Adrenal gland (tissue), 12 donors: Measurements from ENCODE around the gene LRCH1. TPM values are rescaled to one million over a fixed set of nuclear protein-coding genes. Genes with fewer than 3 reads are reported as not detected.

Experiments
- DNase-seq, 7 donors: peaks; one replicate each; pipeline ENCODE4 v3.0.0-alpha.2; 2019 to 2020
- H3K27ac ChIP-seq, 5 donors: fragments of 200-600 bp; sonication (generic) in 4 of 5; 1 replicate in 3 of 5; 2 replicates in 2 of 5; pipeline versions ENCODE4 v1.5.1 to v1.8.0; 2016 to 2020; ENCODE audit warnings: mild to moderate bottlenecking in 1 of 5
- H3K27me3 ChIP-seq: fragments of 200-600 bp; 2 replicates; pipeline ENCODE4 v1.8.0; 2021
- H3K36me3 ChIP-seq, 2 donors: fragments of 200-600 bp; replicated peaks in 1 of 2; 1 replicate in 1 of 2; 2 replicates in 1 of 2; pipeline versions ENCODE4 v1.5.1 to v1.8.0; 2018 to 2022
- H3K4me1 ChIP-seq, 2 donors: fragments of 200-600 bp; replicated peaks in 1 of 2; 1 replicate in 1 of 2; 2 replicates in 1 of 2; pipeline versions ENCODE4 v1.5.1 to v1.8.0; 2018 to 2021
- H3K4me3 ChIP-seq, 4 donors: fragments of 200-600 bp; sonication (generic) in 3 of 4; one replicate each; pipeline ENCODE4 v1.5.1; 2016 to 2018
- H3K9me3 ChIP-seq, 3 donors: fragments of 200-600 bp; sonication (generic) in 1 of 3; replicated peaks in 1 of 3; 1 replicate in 2 of 3; 2 replicates in 1 of 3; pipeline versions ENCODE4 v1.5.1 to v1.8.0; 2016 to 2021
- POLR2A ChIP-seq, 2 donors: fragments of 450-650 bp; IDR thresholded peaks; one replicate each; pipeline ENCODE4 v1.6.1; 2017; ENCODE audit warnings: antibody characterized with exemption in 2 of 2, mild to moderate bottlenecking in 2 of 2, moderate library complexity in 1 of 2
- WGBS, 4 donors: extraction: QIAGEN DNeasy Blood & Tissue Kit in 2 of 4; methylation state at CpG; one replicate each; pipeline versions ENCODE4 v1.1.5 to v1.1.7; 2013 to 2017; 5-methylcytosine and 5-hydroxymethylcytosine counted together
- intact Hi-C, 2 donors: fragments of 100-400 bp; cut with DNase I; formaldehyde crosslinking; loops; one replicate each; pipeline versions ENCODE4 v1.14.1 to v1.15.0; 2022 to 2023
- polyA plus RNA-seq, 3 donors: library from polyadenylated mRNA; stranded (reverse); fragments of 200-250 nt in 2 of 3; fragments of 350-450 nt in 1 of 3; fragmentation: Illumina TruSeq in 1 of 3; extraction: RNeasy Lipid Tissue Mini Kit (QIAGEN cat#74804) in 1 of 3; gene quantifications; one replicate each; pipeline ENCODE4 v1.2.3, GENCODE V29; 2013 to 2014
- total RNA-seq, 9 donors: library from RNA; depleted of rRNA in 4 of 9; stranded (reverse); fragments of >200 nt in 4 of 9; fragments of 120-200 nt in 1 of 9; fragmentation: NEBNext Ultra II Directional in 1 of 9; extraction: Animal tissue kit (Norgen Biotek cat#: 25700) in 1 of 9; gene quantifications; one replicate each; pipeline versions ENCODE4 v1.1.0 to v1.2.4, GENCODE V29; 2013 to 2023
- TF ChIP-seq, protein P1 (sequence below), 6 experiments: fragments of 450-650 bp in 4 of 6; fragments of 200-600 bp in 2 of 6; sonication (generic) in 1 of 6; IDR thresholded peaks; 1 replicate in 5 of 6; 2 replicates in 1 of 6; pipeline versions ENCODE4 v1.5.1 to v1.8.0; 2016 to 2021; ENCODE audit warnings: antibody characterized with exemption in 6 of 6, mild to moderate bottlenecking in 2 of 6, moderate library complexity in 1 of 6
- donor health status: healthy with polysubstance abuse.
- donor health status: Bipolar disorder and iron deficiency.
- donor health status: DM: yes; HTN: yes; CAD: no.
- donor health status: DM: no; HTN: no; CAD: no.
- donor health status: DM: no; HTN: no; CAD: no.
- donor health status: DM: yes; HTN: yes; CAD: no.

The LRCH1 gene
- total and polyA plus RNA-seq, 12 donors: 2.8 to 13.6 (median 8.4) TPM

DNA sequence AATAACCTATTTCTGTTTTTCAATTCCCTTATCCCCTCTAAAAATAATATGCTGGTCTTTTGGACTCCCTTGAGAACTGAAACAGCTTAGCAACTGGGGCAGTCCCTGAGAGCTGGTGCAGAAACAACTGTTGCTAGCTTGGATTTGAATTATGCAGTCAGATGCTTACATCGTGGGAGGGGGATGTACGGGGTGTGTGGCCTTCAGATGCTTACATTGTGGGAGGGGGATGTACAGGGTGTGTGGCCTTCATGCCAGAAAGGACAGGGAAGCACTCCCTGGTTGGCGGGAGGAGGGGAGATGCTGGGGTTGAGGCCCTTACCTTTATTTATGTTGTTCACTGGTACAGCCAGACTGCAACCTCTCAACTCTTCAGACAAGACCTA, 25.6 kb downstream of the LRCH1 start:
- no peak for TF ChIP-seq POLR2A (IDR thresholded peaks at IDR 0.05)
- TF ChIP-seq, protein P1, sequence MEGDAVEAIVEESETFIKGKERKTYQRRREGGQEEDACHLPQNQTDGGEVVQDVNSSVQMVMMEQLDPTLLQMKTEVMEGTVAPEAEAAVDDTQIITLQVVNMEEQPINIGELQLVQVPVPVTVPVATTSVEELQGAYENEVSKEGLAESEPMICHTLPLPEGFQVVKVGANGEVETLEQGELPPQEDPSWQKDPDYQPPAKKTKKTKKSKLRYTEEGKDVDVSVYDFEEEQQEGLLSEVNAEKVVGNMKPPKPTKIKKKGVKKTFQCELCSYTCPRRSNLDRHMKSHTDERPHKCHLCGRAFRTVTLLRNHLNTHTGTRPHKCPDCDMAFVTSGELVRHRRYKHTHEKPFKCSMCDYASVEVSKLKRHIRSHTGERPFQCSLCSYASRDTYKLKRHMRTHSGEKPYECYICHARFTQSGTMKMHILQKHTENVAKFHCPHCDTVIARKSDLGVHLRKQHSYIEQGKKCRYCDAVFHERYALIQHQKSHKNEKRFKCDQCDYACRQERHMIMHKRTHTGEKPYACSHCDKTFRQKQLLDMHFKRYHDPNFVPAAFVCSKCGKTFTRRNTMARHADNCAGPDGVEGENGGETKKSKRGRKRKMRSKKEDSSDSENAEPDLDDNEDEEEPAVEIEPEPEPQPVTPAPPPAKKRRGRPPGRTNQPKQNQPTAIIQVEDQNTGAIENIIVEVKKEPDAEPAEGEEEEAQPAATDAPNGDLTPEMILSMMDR (IDR thresholded peaks at IDR 0.05): no peak
- Histone ChIP-seq H3K27me3 (no peaks in the 10 kb centered on the region), H3K9me3 (no peaks in the 10 kb centered on the region), H3K4me1 (peaks cover 0 to 15% of the 10 kb centered on the region in 2 donors), H3K4me3 (no peak overlapping the region), H3K36me3 (no peaks in the 10 kb centered on the region), H3K27ac (no peak overlapping the region)
- intact Hi-C loops: no loop called here
- no peak for DNase-seq
- WGBS, 4 donors: 49 to 65% (median 60%) methylated on average over 3 of the region's 3 CpGs

DNA sequence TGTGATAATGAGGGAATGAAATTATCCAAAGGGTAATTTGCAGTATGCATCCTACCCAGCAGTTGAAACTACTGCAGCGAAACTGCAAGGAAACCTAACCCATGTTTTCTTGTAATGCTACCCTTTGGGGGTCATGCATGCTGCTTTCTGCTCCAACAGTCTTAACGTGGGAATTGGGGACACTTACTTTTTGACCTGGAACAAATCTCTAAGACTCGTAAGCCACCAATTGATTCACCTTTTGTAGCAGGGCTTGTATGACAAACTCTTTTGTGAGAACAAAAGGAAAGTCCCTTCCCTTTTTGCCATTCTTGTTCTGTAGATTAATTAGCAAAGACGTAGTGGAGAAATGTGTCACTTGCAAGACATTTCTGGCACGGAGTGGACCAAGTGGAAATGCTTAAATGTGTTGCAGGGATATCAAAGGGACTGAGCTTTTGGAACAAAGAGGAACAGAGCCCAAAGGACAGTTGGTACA, 27.4 kb downstream of the LRCH1 start:
- TF ChIP-seq, protein P1 (IDR thresholded peaks at IDR 0.05): no peak
- TF ChIP-seq POLR2A (IDR thresholded peaks at IDR 0.05): no peak
- no peak overlapping the region for H3K27ac ChIP-seq
- intact Hi-C loops: no loop called here

DNA sequence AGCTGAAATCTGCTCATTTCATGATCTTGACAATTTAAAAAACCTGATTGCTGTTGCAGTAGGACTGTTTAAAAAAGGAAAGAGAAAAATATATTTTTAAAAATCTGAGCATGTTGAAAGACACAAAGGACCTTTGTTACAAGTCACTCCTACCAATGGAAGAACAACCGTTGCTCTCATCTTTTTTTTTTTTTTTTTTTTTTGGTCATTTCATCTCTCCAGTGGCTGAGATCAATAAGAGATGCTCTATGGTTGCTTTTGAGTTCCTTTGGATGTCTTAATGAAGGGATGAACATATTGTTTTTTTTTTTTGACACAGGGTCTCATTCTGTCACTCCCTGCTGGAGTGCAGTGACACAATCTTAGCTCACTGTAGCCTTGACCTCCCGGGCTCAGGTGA, 29.2 kb downstream of the LRCH1 start:
- Histone ChIP-seq H3K27me3 (no peaks in the 10 kb centered on the region), H3K9me3 (no peaks in the 10 kb centered on the region), H3K36me3 (no peaks in the 10 kb centered on the region), H3K27ac (no peak overlapping the region), H3K4me1 (peaks cover 0 to 17% of the 10 kb centered on the region in 2 donors), H3K4me3 (no peak overlapping the region)
- no peak for DNase-seq
- TF ChIP-seq POLR2A (IDR thresholded peaks at IDR 0.05): no peak
- TF ChIP-seq, protein P1 (IDR thresholded peaks at IDR 0.05): no peak
- intact Hi-C loops: no loop called here
- 81 to 96% (median 91%) methylated on average over 2 of the region's 2 CpGs for WGBS, 4 donors

More for the DNA sequence above, 27.4 kb downstream of the LRCH1 start:
- H3K27me3 ChIP-seq: no peaks in the 10 kb centered on the region
- H3K36me3 ChIP-seq: no peaks in the 10 kb centered on the region
- H3K4me1 ChIP-seq: peaks cover 0 to 15% of the 10 kb centered on the region in 2 donors
- no peak overlapping the region for H3K4me3 ChIP-seq
- H3K9me3 ChIP-seq: no peaks in the 10 kb centered on the region
- WGBS, 4 donors: 75 to 86% (median 78%) methylated on average over 5 of the region's 5 CpGs
- DNase-seq: no peak

DNA sequence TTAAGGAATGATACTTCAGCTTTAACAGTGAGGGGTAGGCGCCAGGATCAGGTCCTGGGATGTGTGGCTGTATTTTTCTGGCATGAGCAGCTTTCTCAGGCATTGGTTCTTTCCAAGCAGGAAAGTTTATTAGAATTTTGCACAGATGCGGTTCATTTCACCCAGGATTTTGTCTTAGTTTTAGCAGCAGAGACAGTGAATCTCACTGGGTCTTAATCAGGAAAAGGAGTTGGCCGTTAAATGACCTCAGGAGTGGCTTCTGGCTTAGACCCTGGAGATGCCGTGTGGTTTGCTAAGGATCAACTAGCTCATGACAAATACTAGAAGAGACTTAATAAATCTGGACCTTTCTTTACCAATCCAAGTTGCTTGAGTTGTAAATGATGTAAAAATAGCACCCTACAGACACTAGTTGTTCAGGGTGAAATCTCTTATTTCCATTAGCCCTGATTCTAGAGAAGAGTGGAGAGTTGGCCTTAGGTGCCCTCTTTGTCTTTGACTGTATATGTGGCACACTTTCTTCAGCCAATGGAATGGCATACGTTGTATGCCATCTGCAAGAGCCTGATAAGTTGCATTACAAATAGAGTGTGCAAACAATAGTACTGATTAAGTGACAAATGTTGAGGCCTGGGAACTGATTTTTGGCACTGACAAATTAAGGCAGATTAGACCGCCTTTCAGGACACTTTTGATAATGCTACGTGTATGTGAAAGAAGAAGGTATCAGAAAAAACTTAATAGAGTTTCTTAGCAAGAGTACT, 34.0 kb downstream of the LRCH1 start:
- intact Hi-C loops: no loop called here
- WGBS, 4 donors: 68 to 77% (median 75%) methylated on average over 4 to 7 of the region's 7 CpGs
- no peak for DNase-seq
- no peak for TF ChIP-seq POLR2A (IDR thresholded peaks at IDR 0.05)
- TF ChIP-seq, protein P1 (IDR thresholded peaks at IDR 0.05): no peak
- Histone ChIP-seq H3K27me3 (no peaks in the 10 kb centered on the region), H3K36me3 (no peaks in the 10 kb centered on the region), H3K4me1 (peaks cover 0 to 28% of the 10 kb centered on the region in 2 donors), H3K27ac (no peak overlapping the region), H3K9me3 (no peaks in the 10 kb centered on the region), H3K4me3 (no peak overlapping the region)
